Measurements from ENCODE around the gene PSMB2.

The PSMB2 gene

DNA sequence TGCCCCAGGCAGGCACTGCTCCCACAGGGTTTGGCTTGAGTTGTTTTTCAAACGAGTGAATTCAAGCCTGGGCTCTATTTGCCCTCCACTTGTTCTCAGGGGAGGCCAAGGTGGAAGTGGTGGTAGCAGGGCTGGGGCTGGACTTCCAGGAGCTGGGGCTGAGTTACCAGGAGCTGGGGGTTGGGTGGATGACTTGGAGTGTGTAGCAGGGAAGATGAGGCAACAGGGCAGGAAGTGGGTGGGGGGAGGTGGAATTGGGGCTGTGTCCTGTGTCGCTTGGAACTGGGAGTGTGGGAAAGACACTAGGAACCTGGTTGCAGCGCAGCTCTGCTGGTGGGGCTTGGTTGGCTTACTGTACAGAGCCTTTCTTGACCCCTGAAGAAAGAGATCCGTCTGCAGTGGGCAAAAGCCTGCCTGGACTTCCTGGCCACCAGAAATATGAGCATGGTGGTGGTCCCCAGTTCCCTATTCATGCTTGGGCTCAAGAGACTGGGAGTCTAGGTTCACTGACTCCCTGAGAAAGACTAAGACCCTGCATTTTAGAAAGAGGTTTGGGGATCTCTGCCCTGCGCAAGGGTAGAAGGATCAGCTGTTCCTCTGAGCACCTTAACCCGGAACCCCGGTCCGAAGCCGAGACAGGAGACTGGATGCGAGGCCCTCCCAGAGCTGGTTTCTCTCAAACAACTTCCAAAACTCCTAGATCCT, 65.1 kb downstream of the PSMB2 start:
- DNase-seq (ENCODE audit: extremely low read depth, low read depth), result no peak
- TF ChIP-seq, protein P1, sequence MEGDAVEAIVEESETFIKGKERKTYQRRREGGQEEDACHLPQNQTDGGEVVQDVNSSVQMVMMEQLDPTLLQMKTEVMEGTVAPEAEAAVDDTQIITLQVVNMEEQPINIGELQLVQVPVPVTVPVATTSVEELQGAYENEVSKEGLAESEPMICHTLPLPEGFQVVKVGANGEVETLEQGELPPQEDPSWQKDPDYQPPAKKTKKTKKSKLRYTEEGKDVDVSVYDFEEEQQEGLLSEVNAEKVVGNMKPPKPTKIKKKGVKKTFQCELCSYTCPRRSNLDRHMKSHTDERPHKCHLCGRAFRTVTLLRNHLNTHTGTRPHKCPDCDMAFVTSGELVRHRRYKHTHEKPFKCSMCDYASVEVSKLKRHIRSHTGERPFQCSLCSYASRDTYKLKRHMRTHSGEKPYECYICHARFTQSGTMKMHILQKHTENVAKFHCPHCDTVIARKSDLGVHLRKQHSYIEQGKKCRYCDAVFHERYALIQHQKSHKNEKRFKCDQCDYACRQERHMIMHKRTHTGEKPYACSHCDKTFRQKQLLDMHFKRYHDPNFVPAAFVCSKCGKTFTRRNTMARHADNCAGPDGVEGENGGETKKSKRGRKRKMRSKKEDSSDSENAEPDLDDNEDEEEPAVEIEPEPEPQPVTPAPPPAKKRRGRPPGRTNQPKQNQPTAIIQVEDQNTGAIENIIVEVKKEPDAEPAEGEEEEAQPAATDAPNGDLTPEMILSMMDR (IDR thresholded peaks at IDR 0.05; ENCODE audit: low read depth, low read length), result no peak

DNA sequence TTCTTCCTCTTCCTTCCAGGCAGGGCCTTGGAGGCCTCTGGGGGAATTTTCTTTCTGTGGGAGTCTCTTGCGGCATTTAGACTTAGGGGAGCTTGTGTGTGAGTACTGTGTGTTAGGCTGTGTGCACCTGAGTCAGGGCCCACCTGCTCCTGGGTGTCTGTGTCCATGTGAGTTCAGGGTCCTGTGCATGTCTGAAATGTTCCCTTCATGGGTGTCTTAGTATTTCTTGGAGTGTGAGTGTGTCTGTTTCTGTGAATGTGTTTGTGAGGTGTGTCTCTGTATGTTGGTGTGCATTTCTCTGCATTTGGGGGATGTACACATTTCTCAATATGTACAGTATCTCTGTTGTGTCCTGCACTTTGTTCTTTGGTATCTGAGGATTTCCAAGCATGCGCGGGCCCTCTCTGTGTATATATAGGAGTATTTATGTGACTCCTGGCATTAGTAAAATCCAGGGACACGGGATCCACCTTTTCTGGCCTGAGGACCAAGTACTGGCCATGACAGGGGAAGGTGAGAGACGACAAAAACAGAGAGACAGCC, 65.8 kb downstream of the PSMB2 start:
- TF ChIP-seq, protein P1 (IDR thresholded peaks at IDR 0.05; ENCODE audit: low read depth, low read length), result no peak
- no peak for DNase-seq (ENCODE audit: extremely low read depth, low read depth)

DNA sequence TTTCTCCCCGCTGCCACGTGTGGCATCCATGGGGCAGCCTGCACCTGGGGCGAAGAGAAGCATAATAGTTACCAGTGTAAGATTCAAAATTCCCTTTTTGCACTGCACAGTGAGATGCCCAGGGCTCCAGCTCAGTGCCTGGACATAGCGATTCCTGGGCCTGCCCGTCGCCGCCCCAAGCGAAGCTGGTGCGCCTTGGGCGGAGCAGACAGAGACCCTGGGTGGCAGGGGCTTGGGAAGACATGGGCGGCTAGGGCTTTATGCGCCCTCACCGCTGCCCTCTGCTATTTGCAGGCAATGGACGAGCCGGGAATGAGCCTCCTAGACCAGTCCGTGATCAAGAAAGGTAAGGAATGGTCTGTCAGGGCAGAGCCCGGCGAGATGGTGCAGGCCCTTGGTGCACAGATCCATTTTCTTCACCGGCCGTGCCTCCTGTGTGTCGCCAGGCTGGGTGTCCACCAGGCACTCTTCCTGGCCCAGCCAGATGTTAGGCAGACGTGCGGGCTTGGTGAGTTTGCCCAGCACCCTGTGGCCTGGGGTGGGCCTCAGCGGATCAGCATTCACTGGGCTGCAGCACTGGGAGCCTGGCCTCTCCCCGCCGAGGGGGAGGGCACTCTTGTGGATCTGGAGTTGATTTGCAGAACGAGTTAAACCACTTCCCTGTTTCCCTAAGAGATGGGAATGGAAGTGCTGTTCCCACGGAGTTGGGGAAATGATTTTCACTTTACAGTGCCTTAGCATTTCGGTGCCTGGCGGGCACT, 66.5 kb downstream of the PSMB2 start:
- DNase-seq (ENCODE audit: extremely low read depth, low read depth), result no peak

DNA sequence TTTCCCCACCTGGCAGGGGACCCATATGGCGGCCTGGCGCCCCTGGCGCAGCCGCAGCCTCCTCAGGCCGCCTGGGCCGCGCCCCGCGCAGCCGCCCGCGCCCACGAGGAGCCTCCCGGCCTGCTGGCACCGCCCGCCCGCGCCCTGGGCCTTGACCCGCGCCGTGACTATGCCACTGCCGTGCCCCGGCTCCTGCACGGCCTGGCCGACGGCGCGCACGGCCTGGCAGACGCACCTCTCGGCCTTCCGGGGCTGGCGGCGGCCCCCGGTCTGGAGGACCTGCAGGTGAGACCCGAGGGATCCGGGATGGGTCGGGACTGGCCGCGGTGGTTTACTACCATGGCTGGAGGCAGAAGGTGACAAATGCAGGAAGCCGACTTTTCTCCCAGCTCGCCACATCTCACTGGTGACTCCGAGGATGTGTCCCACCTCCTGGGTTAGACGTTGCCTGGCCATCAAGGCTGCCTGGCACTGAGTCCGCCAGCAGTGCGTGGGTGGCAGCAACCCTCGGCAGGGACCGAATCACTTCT, 67.1 kb downstream of the PSMB2 start:
- TF ChIP-seq, protein P1 (IDR thresholded peaks at IDR 0.05; ENCODE audit: low read depth, low read length), result no peak

More for the DNA sequence above, 66.5 kb downstream of the PSMB2 start:
- TF ChIP-seq, protein P1 (IDR thresholded peaks at IDR 0.05; ENCODE audit: low read depth, low read length), result no peak

DNA sequence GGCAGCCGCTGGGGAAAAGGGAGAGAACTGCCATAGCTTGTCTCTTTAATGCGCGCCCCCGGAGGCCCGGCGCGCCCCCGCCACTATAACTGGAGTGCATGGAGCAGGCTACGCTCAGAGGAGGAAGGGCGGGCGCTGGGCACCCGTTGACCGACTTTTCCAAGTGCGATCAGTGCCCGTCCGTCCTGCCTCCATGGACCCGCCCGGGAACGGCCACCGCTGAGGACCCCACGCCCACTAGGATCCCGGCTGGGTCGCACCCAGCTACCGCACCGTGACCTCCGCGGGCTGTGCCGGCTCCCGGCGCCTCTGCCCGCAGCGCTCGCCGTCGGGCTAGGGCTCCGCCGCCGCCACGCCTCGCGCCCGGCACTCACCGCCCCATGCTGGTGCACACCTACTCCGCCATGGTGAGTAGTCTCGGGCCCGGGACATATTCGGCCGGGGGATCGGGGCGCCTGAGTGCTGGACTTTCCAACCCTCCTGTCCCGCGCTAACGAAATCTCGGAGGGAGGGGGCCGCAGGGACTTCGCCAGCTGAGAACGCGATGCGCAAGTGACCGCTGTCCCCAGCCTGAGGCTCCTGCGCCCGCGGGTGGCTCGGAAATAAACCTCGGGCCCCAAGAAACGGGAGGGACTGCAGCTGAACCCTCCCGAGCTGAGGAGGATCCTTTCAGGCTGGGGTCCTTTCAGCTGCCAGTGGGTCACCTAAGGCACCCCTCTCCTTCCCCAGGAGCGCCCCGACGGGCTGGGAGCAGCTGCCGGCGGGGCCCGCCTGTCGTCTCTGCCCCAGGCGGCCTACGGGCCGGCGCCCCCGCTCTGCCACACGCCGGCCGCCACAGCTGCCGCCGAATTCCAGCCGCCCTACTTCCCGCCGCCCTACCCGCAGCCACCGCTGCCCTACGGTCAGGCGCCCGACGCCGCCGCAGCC, 67.9 kb downstream of the PSMB2 start, which contains the start of gene TFAP2E:
TFAP2E (plus strand) TSS at position 117 of the 927 bp plus-strand sequence; CDS start at position 381, 264 bp downstream.
- TF ChIP-seq, protein P1 (IDR thresholded peaks at IDR 0.05; ENCODE audit: low read depth, low read length), result no peak
- no peak for DNase-seq (ENCODE audit: extremely low read depth, low read depth)

More for the DNA sequence above, 67.1 kb downstream of the PSMB2 start:
- no peak for DNase-seq (ENCODE audit: extremely low read depth, low read depth)

DNA sequence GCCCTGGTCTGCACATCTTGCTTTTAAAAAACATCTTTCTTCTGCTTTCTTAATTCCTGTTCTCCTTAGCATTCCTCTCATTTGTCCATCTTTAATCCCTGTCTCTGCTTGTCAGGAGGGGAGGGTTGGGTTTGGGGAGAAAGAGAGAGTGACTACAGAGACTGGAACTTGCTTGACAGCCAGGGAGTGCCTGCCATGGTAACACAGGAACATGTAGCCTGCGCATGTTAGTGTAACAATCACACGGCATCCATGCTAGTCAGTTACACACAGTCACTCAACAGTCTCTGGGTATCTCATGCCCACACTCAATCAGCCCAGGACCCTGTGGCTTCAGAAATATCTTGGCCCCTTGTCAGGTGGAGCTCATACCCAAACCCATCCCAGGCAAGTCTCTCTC, 69.0 kb downstream of the PSMB2 start:
- TF ChIP-seq, protein P1 (IDR thresholded peaks at IDR 0.05; ENCODE audit: low read depth, low read length), result no peak
- no peak for DNase-seq (ENCODE audit: extremely low read depth, low read depth)

All from AG09319 (cell line).